ENCODE measurements around the gene INO80E.

- TF ChIP-seq CTCF (IDR thresholded peaks at IDR 0.05; ENCODE audit: insufficient read depth, low read length), result no peak
- TF ChIP-seq POLR2AphosphoS5 (IDR thresholded peaks at IDR 0.05; ENCODE audit: low read depth), result no peak
- TF ChIP-seq REST (IDR thresholded peaks at IDR 0.05; ENCODE audit: insufficient replicate concordance, low read depth), result no peak
These were observed 18.8 kb upstream of the INO80E start for GRCh38 chr16:29977063-29977825.
